OCI-LY7 (cell line): Measurements from ENCODE around the gene ABCC3. TPM values are rescaled to one million over a fixed set of nuclear protein-coding genes. Genes with fewer than 3 reads are reported as not detected.

Experiments
- BruUV-seq: library from RNA; stranded (reverse); fragments of 400-500 nt; replicated peaks from 2 replicates; lab custom pipeline; 2021; lab: Mats Ljungman, UMichigan
- CTCF ChIA-PET: fragments of 300-600 bp; sonication (Branson Sonifier 250); formaldehyde crosslinking; loops from one replicate; lab custom pipeline; 2022; ENCODE audit warnings: antibody characterized with exemption; ENCODE audit not compliant: unreplicated experiment; lab: Charles Lee
- POLR2A ChIA-PET: fragments of 300-600 bp; sonication (Branson Sonifier 250); formaldehyde crosslinking; loops from one replicate; lab custom pipeline; 2022; ENCODE audit warnings: antibody characterized with exemption; lab: Charles Lee
- DNase-seq: peaks from one replicate; pipeline ENCODE4 v3.0.0-alpha.2; 2015; ENCODE audit warnings: low spot score
- H2AFZ ChIP-seq: fragments of 200-600 bp; sonication (generic), shearing (Covaris generic); 2 replicates; pipeline ENCODE4 v1.6.1; 2014; ENCODE audit warnings: mild to moderate bottlenecking, antibody characterized with exemption, low read length, moderate library complexity
- H3K27ac ChIP-seq: fragments of 200-600 bp; sonication (generic); 2 replicates; pipeline ENCODE4 v1.5.1; 2014; ENCODE audit warnings: mixed run types, low read depth, mild to moderate bottlenecking, moderate library complexity, low read length, inconsistent platforms; ENCODE audit not compliant: poor library complexity, severe bottlenecking
- H3K36me3 ChIP-seq: fragments of 200-600 bp; sonication (generic); 2 replicates; pipeline ENCODE4 v1.6.1; 2014; ENCODE audit warnings: mild to moderate bottlenecking, antibody characterized with exemption, low read length, moderate library complexity, mixed read lengths; ENCODE audit not compliant: insufficient read depth
- H3K4me1 ChIP-seq: fragments of 200-600 bp; sonication (generic); 2 replicates; pipeline ENCODE4 v1.5.1; 2014; ENCODE audit warnings: mild to moderate bottlenecking, low read length; ENCODE audit not compliant: insufficient read depth, poor library complexity, severe bottlenecking
- H3K4me2 ChIP-seq: fragments of 200-600 bp; sonication (generic); 2 replicates; pipeline ENCODE4 v1.6.1; 2014; ENCODE audit warnings: mild to moderate bottlenecking, low read length
- H3K4me3 ChIP-seq: fragments of 200-600 bp; sonication (generic); 2 replicates; pipeline ENCODE4 v1.5.1; 2014; ENCODE audit warnings: mild to moderate bottlenecking, low read depth, low read length; ENCODE audit not compliant: poor library complexity, severe bottlenecking
- H3K79me2 ChIP-seq: fragments of 200-600 bp; sonication (generic); 2 replicates; pipeline ENCODE4 v1.6.1; 2016; ENCODE audit warnings: low read depth, mild to moderate bottlenecking, low read length, moderate library complexity, mixed read lengths; ENCODE audit not compliant: insufficient read depth
- H3K9me2 ChIP-seq: fragments of 200-600 bp; sonication (generic); 2 replicates; pipeline ENCODE4 v1.6.1; 2016; ENCODE audit warnings: mild to moderate bottlenecking, low read length, mixed read lengths; ENCODE audit not compliant: insufficient read depth
- H3K9me3 ChIP-seq: fragments of 200-600 bp; sonication (generic); 2 replicates; pipeline ENCODE4 v1.6.1; 2014; ENCODE audit warnings: mild to moderate bottlenecking, mixed run types, low read length, mixed read lengths
- H4K20me1 ChIP-seq: fragments of 200-600 bp; sonication (generic); 2 replicates; pipeline ENCODE4 v1.6.1; 2014; ENCODE audit warnings: mild to moderate bottlenecking, antibody characterized with exemption, low read length, moderate library complexity, mixed read lengths; ENCODE audit not compliant: insufficient read depth
- EZH2phosphoT487 ChIP-seq: fragments of 200-600 bp; sonication (generic); IDR thresholded peaks from 2 replicates; pipeline ENCODE4 v1.6.1; 2018; ENCODE audit warnings: low read depth, borderline replicate concordance, mild to moderate bottlenecking, mixed run types, antibody characterized with exemption, low read length, moderate library complexity, mixed read lengths
- intact Hi-C: fragments of 100-400 bp; cut with micrococcal nuclease; formaldehyde crosslinking; loops from one replicate; pipeline ENCODE4 v1.10.0; 2022; ENCODE audit not compliant: unreplicated experiment
- total RNA-seq, 2 experiments: library from RNA; depleted of rRNA in 1 of 2; stranded (reverse); fragments of >200 nt in 1 of 2; shearing (Covaris generic) in 1 of 2; gene quantifications; 2 replicates each; pipeline ENCODE4 v1.2.3, GENCODE V29; 2014 to 2022
- TF ChIP-seq, protein P1 (sequence below): fragments of 200-600 bp; sonication (generic); conservative IDR thresholded peaks from 2 replicates; pipeline ENCODE4 v1.5.1; 2014; ENCODE audit warnings: mild to moderate bottlenecking, antibody characterized with exemption, low read length, moderate library complexity, mixed read lengths

ABCC3 gene
- total RNA-seq, 2 experiments from 2014 or later, result not detected

DNA sequence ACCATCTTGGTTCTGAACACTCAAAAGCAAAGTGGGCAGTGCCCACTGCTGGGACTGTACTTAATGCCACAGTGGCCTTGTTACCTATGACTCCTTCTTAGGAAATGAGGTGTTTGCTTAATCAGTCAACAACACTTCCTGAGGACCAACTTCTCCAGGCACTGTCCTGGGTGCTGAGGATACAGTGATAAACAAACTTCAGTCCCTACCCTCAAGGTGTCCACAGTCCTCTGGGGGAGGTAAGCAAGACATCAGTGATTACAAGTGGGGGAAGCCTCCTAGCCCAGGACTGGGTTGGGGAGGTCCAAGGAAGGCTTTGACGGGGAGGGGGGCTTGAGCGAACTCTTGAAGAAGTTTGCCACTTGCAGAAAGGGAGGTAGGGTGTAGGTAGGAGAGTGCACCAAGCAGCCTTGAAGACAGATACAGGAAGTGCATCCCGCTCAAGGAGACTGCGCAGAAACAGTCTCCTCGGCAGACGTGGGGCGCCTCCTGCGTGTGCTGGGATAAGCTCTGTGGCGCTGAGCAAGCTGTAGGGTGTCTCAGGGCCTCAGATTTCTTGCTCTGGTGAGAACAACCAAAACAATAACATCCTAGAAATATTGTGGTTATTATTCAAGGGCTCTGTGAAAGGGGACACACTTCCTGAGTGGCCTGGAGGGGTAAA, 2.6 kb upstream of the ABCC3 start:
- Histone ChIP-seq H2AFZ (no peak overlapping the region), H3K4me3 (no peak overlapping the region), H3K79me2 (no peaks in the 10 kb centered on the region), H3K9me3 (no peaks in the 10 kb centered on the region), H3K27ac (no peak overlapping the region), H4K20me1 (no peaks in the 10 kb centered on the region), H3K9me2 (no peaks in the 10 kb centered on the region), H3K4me2 (no peak overlapping the region), H3K36me3 (no peaks in the 10 kb centered on the region), H3K4me1 (peaks cover under 1% of the 10 kb centered on the region)
- no TSS peak for BruUV-seq
- DNase-seq, result no peak
- POLR2A ChIA-PET, result no interaction called here
- TF ChIP-seq, protein P1, sequence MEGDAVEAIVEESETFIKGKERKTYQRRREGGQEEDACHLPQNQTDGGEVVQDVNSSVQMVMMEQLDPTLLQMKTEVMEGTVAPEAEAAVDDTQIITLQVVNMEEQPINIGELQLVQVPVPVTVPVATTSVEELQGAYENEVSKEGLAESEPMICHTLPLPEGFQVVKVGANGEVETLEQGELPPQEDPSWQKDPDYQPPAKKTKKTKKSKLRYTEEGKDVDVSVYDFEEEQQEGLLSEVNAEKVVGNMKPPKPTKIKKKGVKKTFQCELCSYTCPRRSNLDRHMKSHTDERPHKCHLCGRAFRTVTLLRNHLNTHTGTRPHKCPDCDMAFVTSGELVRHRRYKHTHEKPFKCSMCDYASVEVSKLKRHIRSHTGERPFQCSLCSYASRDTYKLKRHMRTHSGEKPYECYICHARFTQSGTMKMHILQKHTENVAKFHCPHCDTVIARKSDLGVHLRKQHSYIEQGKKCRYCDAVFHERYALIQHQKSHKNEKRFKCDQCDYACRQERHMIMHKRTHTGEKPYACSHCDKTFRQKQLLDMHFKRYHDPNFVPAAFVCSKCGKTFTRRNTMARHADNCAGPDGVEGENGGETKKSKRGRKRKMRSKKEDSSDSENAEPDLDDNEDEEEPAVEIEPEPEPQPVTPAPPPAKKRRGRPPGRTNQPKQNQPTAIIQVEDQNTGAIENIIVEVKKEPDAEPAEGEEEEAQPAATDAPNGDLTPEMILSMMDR, result no peak
- TF ChIP-seq EZH2phosphoT487, result no peak
- CTCF ChIA-PET, result interaction anchor here (0.6 kb wide), 1 partner anchor 12 kb away, joined by 3 read pairs; no protein-coding TSS in a partner anchor
- intact Hi-C loops, result loop anchor here (5.0 kb wide), 1 partner anchor 210 kb away; no protein-coding TSS in a partner anchor

DNA sequence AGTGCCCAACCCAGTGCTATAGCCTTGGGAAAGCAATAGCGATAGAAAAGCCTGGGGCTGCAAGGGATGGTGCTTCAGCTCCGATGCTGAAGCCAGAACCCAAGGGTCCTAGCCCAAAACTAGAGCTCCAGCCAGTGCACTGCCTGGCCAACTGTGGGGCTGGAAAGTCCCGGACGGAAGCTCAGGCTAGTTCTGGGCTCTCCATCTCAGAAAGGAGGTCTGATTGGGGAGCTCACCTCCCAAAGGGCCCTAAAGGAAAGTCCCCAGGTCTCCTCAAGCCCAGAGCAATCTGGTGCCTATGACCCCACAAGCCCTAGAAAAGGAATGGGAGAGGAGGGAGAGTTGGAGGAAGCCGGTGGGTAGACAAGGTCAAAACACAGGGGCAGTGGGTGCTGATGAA, 2.0 kb upstream of the ABCC3 start:
- intact Hi-C loops, result loop anchor here (5.0 kb wide), 1 partner anchor 210 kb away; no protein-coding TSS in a partner anchor
- H3K4me3 ChIP-seq, result no peak overlapping the region
- H3K27ac ChIP-seq, result no peak overlapping the region
- no peak overlapping the region for H2AFZ ChIP-seq
- H3K4me1 ChIP-seq, result peaks cover 6% of the 10 kb centered on the region
- no peaks in the 10 kb centered on the region for H3K79me2 ChIP-seq
- ChIA-PET CTCF (interaction anchor here (0.6 kb wide), 1 partner anchor 12 kb away, joined by 3 read pairs; no protein-coding TSS in a partner anchor), POLR2A (interaction anchor here (0.6 kb wide), 1 partner anchor 128 kb away, joined by 3 read pairs; no protein-coding TSS in a partner anchor)
- no peak for DNase-seq
- no peak overlapping the region for H3K4me2 ChIP-seq
- no peaks in the 10 kb centered on the region for H3K9me3 ChIP-seq
- H3K9me2 ChIP-seq, result no peaks in the 10 kb centered on the region
- H4K20me1 ChIP-seq, result no peaks in the 10 kb centered on the region
- no peaks in the 10 kb centered on the region for H3K36me3 ChIP-seq
- TF ChIP-seq, protein P1, result no peak
- TF ChIP-seq EZH2phosphoT487, result no peak
- BruUV-seq, result no TSS peak

GRCh38 chr17:50633683-50634082, 998 bp upstream of the ABCC3 start:
- Histone ChIP-seq H2AFZ (no peak overlapping the region), H3K27ac (no peak overlapping the region), H3K79me2 (no peaks in the 10 kb centered on the region), H4K20me1 (no peaks in the 10 kb centered on the region), H3K4me3 (no peak overlapping the region), H3K9me2 (no peaks in the 10 kb centered on the region), H3K4me1 (peaks cover 9% of the 10 kb centered on the region), H3K4me2 (no peak overlapping the region), H3K9me3 (no peaks in the 10 kb centered on the region), H3K36me3 (no peaks in the 10 kb centered on the region)
- no TSS peak for BruUV-seq
- ChIA-PET POLR2A (interaction anchor here (0.6 kb wide), 1 partner anchor 284 kb away, joined by 4 read pairs; no protein-coding TSS in a partner anchor), CTCF (no interaction called here)
- TF ChIP-seq, protein P1, result no peak
- TF ChIP-seq EZH2phosphoT487, result no peak
- DNase-seq, result no peak
- intact Hi-C loops, result loop anchor here (5.0 kb wide), 1 partner anchor 209 kb away; no protein-coding TSS in a partner anchor
